Forelimb muscle (tissue), 1 donor: Measurements from ENCODE around the gene IFITM2. TPM values are rescaled to one million over a fixed set of nuclear protein-coding genes. Genes with fewer than 3 reads are reported as not detected.
"Not testable (repeated sequence)": the region's sequence is repeated elsewhere in the genome, so short reads cannot be mapped to it uniquely, and the experiment has no call there.

Experiments
- DNase-seq: peaks from one replicate; pipeline ENCODE4 v3.0.0-alpha.2; 2013; ENCODE audit warnings: low read depth
- polyA plus RNA-seq: library from polyadenylated mRNA; unstranded; fragments of 120-200 nt; gene quantifications from one replicate; pipeline ENCODE4 v1.2.1, GENCODE V29; 2013; ENCODE audit not compliant: insufficient read length

The IFITM2 gene
- polyA plus RNA-seq, 1 donor, result 47.5 TPM

GRCh38 chr11:308740-309665 is 1.4 kb downstream of the IFITM2 start:
- not testable (repeated sequence) for DNase-seq

GRCh38 chr11:309979-310572 is 2.5 kb downstream of the IFITM2 start:
- not testable (repeated sequence) for DNase-seq

GRCh38 chr11:311013-311748 is 3.6 kb downstream of the IFITM2 start:
- DNase-seq, result not testable (repeated sequence)

- DNase-seq, result no peak
Measured at GRCh38 chr11:312092-312816, 4.6 kb downstream of the IFITM2 start.

GRCh38 chr11:313304-313786 is 5.7 kb downstream of the IFITM2 start:
- DNase-seq, result no peak

GRCh38 chr11:313787-314553 is 6.4 kb downstream of the IFITM2 start, which contains the start of gene IFITM1:
TSS of gene IFITM1 (plus strand) at chr11:314040. CDS start at chr11:314171, 131 bp downstream.
- no peak for DNase-seq

- not testable (repeated sequence) for DNase-seq
Measured at GRCh38 chr11:314554-314875, 6.9 kb downstream of the IFITM2 start.

- DNase-seq, result no peak
Measured at GRCh38 chr11:315051-315481, 7.5 kb downstream of the IFITM2 start.

GRCh38 chr11:315516-315994 is 7.9 kb downstream of the IFITM2 start:
- DNase-seq, result no peak

- no peak for DNase-seq
Measured at GRCh38 chr11:316031-316701, 8.6 kb downstream of the IFITM2 start.

- DNase-seq, result no peak
Measured at GRCh38 chr11:316891-317301, 9.3 kb downstream of the IFITM2 start.

- not testable (repeated sequence) for DNase-seq
Measured at GRCh38 chr11:317668-318404, 10.2 kb downstream of the IFITM2 start.

- not testable (repeated sequence) for DNase-seq
Measured at GRCh38 chr11:318405-319120, 10.9 kb downstream of the IFITM2 start.

- not testable (repeated sequence) for DNase-seq
Measured at GRCh38 chr11:319121-319887, 11.7 kb downstream of the IFITM2 start.

GRCh38 chr11:319888-320273 is 12.3 kb downstream of the IFITM2 start:
- DNase-seq, result not testable (repeated sequence)

- DNase-seq, result no peak
Measured at GRCh38 chr11:324156-324555, 16.5 kb downstream of the IFITM2 start.
